Cardiac muscle cell (in vitro differentiated cells and primary cell): Measurements from ENCODE around the gene RAX2. TPM values are rescaled to one million over a fixed set of nuclear protein-coding genes. Genes with fewer than 3 reads are reported as not detected.

ENCODE experiments used
- DNase-seq, 2 donors: peaks; one replicate each; pipeline versions ENCODE4 v3.0.0 to v3.0.0-alpha.2; 2010 to 2017; ENCODE audit warnings: low read depth in 1 of 2, low spot score in 1 of 2
- H3K27ac ChIP-seq: fragments of 200-600 bp; sonication (generic); 2 replicates; pipeline ENCODE4 v1.5.1; 2016
- H3K27me3 ChIP-seq: fragments of 200-600 bp; sonication (generic); 2 replicates; pipeline ENCODE4 v1.6.0; 2016; ENCODE audit warnings: control low read depth
- H3K36me3 ChIP-seq: fragments of 200-600 bp; sonication (generic); 2 replicates; pipeline ENCODE4 v1.5.1; 2016; ENCODE audit warnings: control low read depth
- H3K4me1 ChIP-seq: fragments of 200-600 bp; sonication (generic); 2 replicates; pipeline ENCODE4 v1.8.1; 2017; ENCODE audit warnings: low read depth, mild to moderate bottlenecking, mixed run types
- H3K4me3 ChIP-seq: fragments of 200-600 bp; sonication (generic); 2 replicates; pipeline ENCODE4 v1.5.1; 2016; ENCODE audit warnings: mild to moderate bottlenecking
- H3K9me3 ChIP-seq: fragments of 200-600 bp; sonication (generic); 2 replicates; pipeline ENCODE4 v1.5.1; 2017; ENCODE audit warnings: low read depth, mild to moderate bottlenecking, control low read depth
- CTCF ChIP-seq: IDR thresholded peaks from 2 replicates; pipeline ENCODE4 v1.5.1; 2012; ENCODE audit warnings: low read depth, mild to moderate bottlenecking, low read length
- polyA plus RNA-seq: library from polyadenylated mRNA; unstranded; fragments of >200 nt; fragmentation: Nextera tagmentation; extraction: Ambion mirVana; gene quantifications from 2 replicates; pipeline ENCODE4 v1.2.1, GENCODE V29; 2016
- total RNA-seq: library from RNA; depleted of rRNA; stranded (reverse); fragments of >200 nt; gene quantifications from 2 replicates; pipeline ENCODE4 v1.2.3, GENCODE V29; 2016

The RAX2 gene
- total and polyA plus RNA-seq, 2 experiments from 2014 or later: not detected

GRCh38 chr19:3765121-3765520 is 6.9 kb downstream of the RAX2 start:
- no peaks in the 10 kb centered on the region for H3K4me1 ChIP-seq
- peaks cover 3% of the 10 kb centered on the region for H3K27me3 ChIP-seq
- no peak overlapping the region for H3K27ac ChIP-seq
- H3K36me3 ChIP-seq: no peaks in the 10 kb centered on the region
- DNase-seq: no peak
- no peak for TF ChIP-seq CTCF
- no peaks in the 10 kb centered on the region for H3K9me3 ChIP-seq
- no peak overlapping the region for H3K4me3 ChIP-seq

GRCh38 chr19:3762501-3763459 is 9.2 kb downstream of the RAX2 start, which contains the start of gene MRPL54:
TSS of gene MRPL54 (plus strand) at chr19:3762682. CDS start at chr19:3762701, 19 bp downstream.
- H3K4me3 ChIP-seq: peak within 1 kb of the TSS; percentile 87
- no peak for TF ChIP-seq CTCF
- peaks cover 3% of the 10 kb centered on the region for H3K27me3 ChIP-seq

GRCh38 chr19:3762130-3762473 is 9.9 kb downstream of the RAX2 start:
- TF ChIP-seq CTCF: no peak
- peak overlapping the region; percentile 74 for H3K4me3 ChIP-seq
- DNase-seq: no peak
- peak overlapping the region; percentile 95 for H3K27ac ChIP-seq
- no peaks in the 10 kb centered on the region for H3K36me3 ChIP-seq
- H3K27me3 ChIP-seq: peaks cover 3% of the 10 kb centered on the region
- no peaks in the 10 kb centered on the region for H3K9me3 ChIP-seq
- H3K4me1 ChIP-seq: no peaks in the 10 kb centered on the region

More at GRCh38 chr19:3762501-3763459, 9.2 kb downstream of the RAX2 start, which contains the start of gene MRPL54:
- no peaks in the 10 kb centered on the region for H3K36me3 ChIP-seq
- H3K4me1 ChIP-seq: no peaks in the 10 kb centered on the region
- DNase-seq: peak; percentile 99
- H3K27ac ChIP-seq: peak within 1 kb of the TSS; percentile 95
- no peaks in the 10 kb centered on the region for H3K9me3 ChIP-seq

GRCh38 chr19:3761382-3762129 is 10.5 kb downstream of the RAX2 start, which contains the start of gene APBA3:
TSS of gene APBA3 (minus strand) at chr19:3761692. CDS start at chr19:3760264, 1,428 bp downstream.
- Histone ChIP-seq H3K36me3 (no peaks in the 10 kb centered on the region), H3K27ac (peak within 1 kb of the TSS; percentile 95), H3K4me1 (no peaks in the 10 kb centered on the region), H3K27me3 (peaks cover 3% of the 10 kb centered on the region), H3K4me3 (peak within 1 kb of the TSS; percentile 87), H3K9me3 (no peaks in the 10 kb centered on the region)
- TF ChIP-seq CTCF: peak; percentile 70
- peak; percentile 91 to 94 for DNase-seq

- peak in 1 of 2 donors; percentile 19 for DNase-seq
- no peak overlapping the region for H3K27ac ChIP-seq
- H3K4me3 ChIP-seq: peak overlapping the region; percentile 87
- H3K36me3 ChIP-seq: no peaks in the 10 kb centered on the region
- H3K27me3 ChIP-seq: peaks cover 3% of the 10 kb centered on the region
- H3K9me3 ChIP-seq: no peaks in the 10 kb centered on the region
- TF ChIP-seq CTCF: no peak
- no peaks in the 10 kb centered on the region for H3K4me1 ChIP-seq
Observed at GRCh38 chr19:3760871-3761361, 11.1 kb downstream of the RAX2 start.
